A549 (cell line): Measurements from ENCODE around the gene YIPF5. TPM values are rescaled to one million over a fixed set of nuclear protein-coding genes. Genes with fewer than 3 reads are reported as not detected.

Experiments
- ATAC-seq, 2 experiments: fragments of 200-7000 bp in 1 of 2; fragments of >200 bp in 1 of 2; cut with Nextera tagmentation in 1 of 2; cut with Tn5 transposase in 1 of 2; 3 replicates each; pipeline versions ENCODE4 v1.8.0 to v1.9.1; 2018 to 2020; ENCODE audit warnings: mild to moderate bottlenecking in 1 of 2, moderate library complexity in 1 of 2
- CTCF ChIA-PET: fragments of 300-600 bp; sonication (Branson Sonifier 250); formaldehyde crosslinking; extraction: SDS; loops from one replicate; lab custom pipeline; 2021; ENCODE audit warnings: antibody characterized with exemption, inconsistent platforms; lab: Yijun Ruan, JAX
- POLR2A ChIA-PET: fragments of 350-600 bp; formaldehyde crosslinking; extraction: SDS; loops from one replicate; lab custom pipeline; 2021; ENCODE audit warnings: antibody characterized with exemption, inconsistent platforms; lab: Yijun Ruan, JAX
- DNase-seq, 2 experiments: peaks; one replicate each; pipeline versions ENCODE4 v3.0.0 to v3.0.0-alpha.2; 2011 to 2016; ENCODE audit warnings: low read depth in 1 of 2, low spot score in 1 of 2
- FAIRE-seq: peaks from 2 replicates; lab custom pipeline; 2011; peaks lifted over from hg19 to GRCh38; lab: Jason Lieb, UNC
- H3K27ac ChIP-seq, 2 experiments: fragments of >200 bp; sonication (Bioruptor Twin); formaldehyde crosslinking; 3 replicates each; pipeline ENCODE4 v1.5.1; 2016 to 2017
- H3K4me1 ChIP-seq: fragments of >200 bp; sonication (Bioruptor Twin); formaldehyde crosslinking; 3 replicates; pipeline ENCODE4 v1.6.1; 2016
- H3K4me2 ChIP-seq: fragments of >200 bp; sonication (Bioruptor Twin); formaldehyde crosslinking; 3 replicates; pipeline ENCODE4 v1.6.1; 2016
- H3K4me3 ChIP-seq: fragments of >200 bp; sonication (Bioruptor Twin); formaldehyde crosslinking; 3 replicates; pipeline ENCODE4 v1.5.1; 2016
- H3K9me3 ChIP-seq: fragments of >200 bp; sonication (Bioruptor Twin); formaldehyde crosslinking; 3 replicates; pipeline ENCODE4 v1.6.1; 2016
- ATOH8 ChIP-seq: fragments of 250-450 bp; sonication (Bioruptor Pico); IDR thresholded peaks from 2 replicates; pipeline ENCODE4 v1.5.0; 2020; ENCODE audit warnings: low read depth, mild to moderate bottlenecking, moderate library complexity
- BCL3 ChIP-seq: fragments of >200 bp; sonication (Bioruptor Twin); formaldehyde crosslinking; IDR thresholded peaks from 3 replicates; pipeline ENCODE4 v1.6.1; 2016
- CEBPB ChIP-seq, 2 experiments: fragments of >200 bp in 1 of 2; sonication (Bioruptor Twin) in 1 of 2; formaldehyde crosslinking in 1 of 2; IDR thresholded peaks; 2 replicates each; pipeline ENCODE4 v1.6.1; 2012 to 2016
- E2F6 ChIP-seq: IDR thresholded peaks from 2 replicates; pipeline ENCODE4 v1.6.1; 2012; ENCODE audit warnings: low read depth, borderline replicate concordance
- EHMT2 ChIP-seq: fragments of 200-600 bp; sonication (generic); IDR thresholded peaks from 2 replicates; pipeline ENCODE4 v1.6.1; 2016; ENCODE audit warnings: antibody characterized with exemption, low read depth, mild to moderate bottlenecking, moderate library complexity
- ELK1 ChIP-seq: fragments of 150-350 bp; IDR thresholded peaks from 2 replicates; pipeline ENCODE4 v1.6.1; 2014; ENCODE audit warnings: low read depth, mild to moderate bottlenecking, low read length
- EP300 ChIP-seq, 2 experiments: fragments of >200 bp; sonication (Bioruptor Twin); formaldehyde crosslinking; IDR thresholded peaks; 2 replicates in 1 of 2; 3 replicates in 1 of 2; pipeline ENCODE4 v1.6.1; 2016 to 2017
- FOSL2 ChIP-seq, 2 experiments: fragments of 450-650 bp in 1 of 2; fragments of >200 bp in 1 of 2; sonication (Bioruptor Twin) in 1 of 2; formaldehyde crosslinking; IDR thresholded peaks; 2 replicates each; pipeline versions ENCODE4 v1.5.0 to v1.6.1; 2016 to 2020; ENCODE audit warnings: mild to moderate bottlenecking in 1 of 2, moderate library complexity in 1 of 2
- FOXS1 ChIP-seq: fragments of 250-450 bp; sonication (Bioruptor Pico); IDR thresholded peaks from 2 replicates; pipeline ENCODE4 v1.5.0; 2020; ENCODE audit warnings: mild to moderate bottlenecking, moderate library complexity
- GATA3 ChIP-seq: IDR thresholded peaks from 2 replicates; pipeline ENCODE4 v1.6.1; 2012; ENCODE audit warnings: borderline replicate concordance
- HMGXB4 ChIP-seq: fragments of 250-450 bp; sonication (Bioruptor Pico); IDR thresholded peaks from 2 replicates; pipeline ENCODE4 v1.5.0; 2021; ENCODE audit warnings: mild to moderate bottlenecking, moderate library complexity, borderline replicate concordance
- HOXB5 ChIP-seq: fragments of 250-450 bp; sonication (Bioruptor Pico); IDR thresholded peaks from 2 replicates; pipeline ENCODE4 v1.5.0; 2020; ENCODE audit warnings: mild to moderate bottlenecking, moderate library complexity
- JUN ChIP-seq, 2 experiments: fragments of >200 bp; sonication (Bioruptor Twin); formaldehyde crosslinking; IDR thresholded peaks; 2 replicates in 1 of 2; 3 replicates in 1 of 2; pipeline ENCODE4 v1.6.1; 2016 to 2017
- JUNB ChIP-seq: fragments of >200 bp; sonication (Bioruptor Twin); formaldehyde crosslinking; IDR thresholded peaks from 2 replicates; pipeline ENCODE4 v1.6.1; 2016
- KDM1A ChIP-seq: fragments of 200-600 bp; sonication (generic); IDR thresholded peaks from 2 replicates; pipeline ENCODE4 v1.6.1; 2016; ENCODE audit warnings: low read depth, mild to moderate bottlenecking
- NR3C1 ChIP-seq: fragments of >200 bp; sonication (Bioruptor Twin); formaldehyde crosslinking; IDR thresholded peaks from 3 replicates; pipeline ENCODE4 v1.6.1; 2017
- RARB ChIP-seq: fragments of 250-450 bp; sonication (Bioruptor Pico); IDR thresholded peaks from 2 replicates; pipeline ENCODE4 v1.8.0; 2021; ENCODE audit warnings: mild to moderate bottlenecking, moderate library complexity
- REST ChIP-seq: fragments of 200-600 bp; sonication (generic); IDR thresholded peaks from 2 replicates; pipeline ENCODE4 v1.6.1; 2016; ENCODE audit warnings: antibody characterized with exemption, mild to moderate bottlenecking, moderate library complexity
- TP53 ChIP-seq: fragments of 250-450 bp; sonication (Bioruptor Pico); IDR thresholded peaks from 2 replicates; pipeline ENCODE4 v1.5.0; 2021; ENCODE audit warnings: mild to moderate bottlenecking, moderate library complexity
- ZSCAN20 ChIP-seq: fragments of 250-450 bp; sonication (Bioruptor Pico); IDR thresholded peaks from 2 replicates; pipeline ENCODE4 v1.8.0; 2022; ENCODE audit warnings: mild to moderate bottlenecking, moderate library complexity
- WGBS: methylation state at CpG from one replicate; pipeline ENCODE4 v1.1.6; 2017; ENCODE audit errors: missing lambda C conversion rate; 5-methylcytosine and 5-hydroxymethylcytosine counted together
- polyA plus RNA-seq, 4 experiments: library from polyadenylated mRNA; depleted of rRNA in 3 of 4; stranded (reverse); fragments of >200 nt; fragmentation: RNase III in 1 of 4; extraction: RNeasy Plus Mini Kit Qiagen cat#74134 plus additional on column Dnase treatment in 1 of 4; gene quantifications; 2 replicates in 3 of 4; 3 replicates in 1 of 4; pipeline ENCODE4 v1.2.3, GENCODE V29; 2011 to 2017
- TF ChIP-seq, protein P1 (sequence below): fragments of >200 bp; sonication (Bioruptor Twin); formaldehyde crosslinking; IDR thresholded peaks from 2 replicates; pipeline ENCODE4 v1.6.1; 2016
- TF ChIP-seq, protein P2 (sequence below): IDR thresholded peaks from 2 replicates; pipeline ENCODE4 v1.6.1; 2012
- TF ChIP-seq, protein P3 (sequence below): IDR thresholded peaks from 2 replicates; pipeline ENCODE4 v1.6.1; 2012

The YIPF5 gene
- polyA plus RNA-seq, 2 of the 4 experiments (the other 2 are of a cell fraction) = 54.9 to 80.2 TPM

GRCh38 chr5:144189800-144190429 lies 19.5 kb upstream of the YIPF5 start:
- no peak overlapping the region for H3K4me3 ChIP-seq
- DNase-seq (peak; percentile 16 to 91), ATAC-seq (peak; percentile 90 to 95), FAIRE-seq (peak; percentile 89)
- WGBS = under 1% methylated on average over 10 of the region's 10 CpGs
- ChIA-PET POLR2A (no interaction called here), CTCF (interaction anchor here (0.6 to 1.8 kb wide), 3 partner anchors 14 to 1473 kb away, joined by 3 to 6 read pairs (median 3); no protein-coding TSS in a partner anchor)
- H3K4me1 ChIP-seq = peaks cover 57% of the 10 kb centered on the region
- TF ChIP-seq ATOH8 (CRISPR knock-in tag) = peak; percentile 79
- TF ChIP-seq GATA3 = peak; percentile 97
- peak; percentile 91 for TF ChIP-seq E2F6
- TF ChIP-seq EHMT2 = no peak
- no peak for TF ChIP-seq NR3C1
- TF ChIP-seq, protein P1, sequence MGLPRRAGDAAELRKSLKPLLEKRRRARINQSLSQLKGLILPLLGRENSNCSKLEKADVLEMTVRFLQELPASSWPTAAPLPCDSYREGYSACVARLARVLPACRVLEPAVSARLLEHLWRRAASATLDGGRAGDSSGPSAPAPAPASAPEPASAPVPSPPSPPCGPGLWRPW = peak; percentile 46; the same call in 1 of the 2 replicates
- peak; percentile 94 for TF ChIP-seq JUNB
- peak; percentile 54; the same call in 1 of the 2 replicates for TF ChIP-seq FOXS1 (CRISPR knock-in tag)
- TF ChIP-seq, protein P2, sequence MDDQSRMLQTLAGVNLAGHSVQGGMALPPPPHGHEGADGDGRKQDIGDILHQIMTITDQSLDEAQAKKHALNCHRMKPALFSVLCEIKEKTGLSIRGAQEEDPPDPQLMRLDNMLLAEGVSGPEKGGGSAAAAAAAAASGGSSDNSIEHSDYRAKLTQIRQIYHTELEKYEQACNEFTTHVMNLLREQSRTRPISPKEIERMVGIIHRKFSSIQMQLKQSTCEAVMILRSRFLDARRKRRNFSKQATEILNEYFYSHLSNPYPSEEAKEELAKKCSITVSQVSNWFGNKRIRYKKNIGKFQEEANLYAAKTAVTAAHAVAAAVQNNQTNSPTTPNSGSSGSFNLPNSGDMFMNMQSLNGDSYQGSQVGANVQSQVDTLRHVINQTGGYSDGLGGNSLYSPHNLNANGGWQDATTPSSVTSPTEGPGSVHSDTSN = 0 out of 2 replicates have a peak, but pooled peaks have one; percentile 48
- no peak for TF ChIP-seq REST
- TF ChIP-seq FOSL2 (IDR thresholded peaks at IDR 0.05) = peak; percentile 89
- TF ChIP-seq FOSL2 (CRISPR knock-in tag; IDR thresholded peaks at IDR 0.05) = peak; percentile 93
- TF ChIP-seq KDM1A = no peak
- TF ChIP-seq HOXB5 (CRISPR knock-in tag) = peak; percentile 75
- peak; percentile 87 to 89 for TF ChIP-seq EP300 (IDR thresholded peaks at IDR 0.05)
- TF ChIP-seq ZSCAN20 (CRISPR knock-in tag) = no peak
- no peak for TF ChIP-seq ELK1
- TF ChIP-seq TP53 (CRISPR knock-in tag) = no peak
- TF ChIP-seq, protein P3, sequence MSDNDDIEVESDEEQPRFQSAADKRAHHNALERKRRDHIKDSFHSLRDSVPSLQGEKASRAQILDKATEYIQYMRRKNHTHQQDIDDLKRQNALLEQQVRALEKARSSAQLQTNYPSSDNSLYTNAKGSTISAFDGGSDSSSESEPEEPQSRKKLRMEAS = peak; percentile 91
- no peak for TF ChIP-seq HMGXB4 (CRISPR knock-in tag)
- peak; percentile 72; the same call in 1 of the 2 replicates for TF ChIP-seq RARB (CRISPR knock-in tag)
- peak; percentile 71 to 77; a peak in 4 of 5 replicates for TF ChIP-seq JUN (IDR thresholded peaks at IDR 0.05)
- TF ChIP-seq CEBPB (IDR thresholded peaks at IDR 0.05) = peak; percentile 66 to 88
- peak; percentile 71; the same call in 1 of the 3 replicates for TF ChIP-seq BCL3
- peak overlapping the region; percentile 67 to 80 for H3K27ac ChIP-seq
- no peaks in the 10 kb centered on the region for H3K9me3 ChIP-seq
- peak overlapping the region; percentile 60 for H3K4me2 ChIP-seq
